Tongue (tissue), 2 donors: Measurements from ENCODE around the gene KDM4C. TPM values are rescaled to one million over a fixed set of nuclear protein-coding genes. Genes with fewer than 3 reads are reported as not detected.

Experiments
- DNase-seq: peaks from one replicate; pipeline ENCODE4 v3.0.0-alpha.2; 2015
- total RNA-seq: library from RNA; depleted of rRNA; stranded (reverse); fragments of >200 nt; gene quantifications from one replicate; pipeline ENCODE4 v1.2.3, GENCODE V29; 2014

KDM4C gene
- total RNA-seq, 1 donor from 2014 or later = 51.6 TPM

DNA sequence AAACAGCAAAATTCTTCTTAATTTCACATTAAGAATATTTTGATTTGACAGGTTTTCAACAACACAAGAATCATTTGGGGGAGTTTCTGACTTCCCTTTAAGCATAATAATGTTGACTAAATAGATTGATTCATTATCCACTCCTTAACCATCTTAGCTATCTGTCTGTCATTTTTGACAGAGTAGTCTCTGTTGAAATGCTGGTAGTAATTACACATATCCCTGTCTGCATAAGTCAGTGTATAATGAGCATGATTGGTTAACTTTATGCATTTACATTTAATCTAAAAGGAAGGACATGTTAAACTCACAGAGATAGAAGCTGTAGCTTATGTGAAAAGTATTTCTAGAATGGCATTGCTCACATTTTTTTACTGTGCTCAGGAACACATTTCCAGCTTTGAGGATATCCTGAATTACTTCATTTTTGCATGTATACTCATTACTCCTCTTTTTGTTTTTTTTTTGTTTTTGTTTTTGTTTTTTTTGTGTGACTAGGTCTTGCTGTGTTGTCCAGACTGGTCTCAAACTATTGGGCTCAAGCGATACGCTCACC lies 385.9 kb downstream of the KDM4C start:
- no peak for DNase-seq

- DNase-seq = no peak
These were observed 386.7 kb downstream of the KDM4C start for GRCh38 chr9:7144265-7145046.

DNA sequence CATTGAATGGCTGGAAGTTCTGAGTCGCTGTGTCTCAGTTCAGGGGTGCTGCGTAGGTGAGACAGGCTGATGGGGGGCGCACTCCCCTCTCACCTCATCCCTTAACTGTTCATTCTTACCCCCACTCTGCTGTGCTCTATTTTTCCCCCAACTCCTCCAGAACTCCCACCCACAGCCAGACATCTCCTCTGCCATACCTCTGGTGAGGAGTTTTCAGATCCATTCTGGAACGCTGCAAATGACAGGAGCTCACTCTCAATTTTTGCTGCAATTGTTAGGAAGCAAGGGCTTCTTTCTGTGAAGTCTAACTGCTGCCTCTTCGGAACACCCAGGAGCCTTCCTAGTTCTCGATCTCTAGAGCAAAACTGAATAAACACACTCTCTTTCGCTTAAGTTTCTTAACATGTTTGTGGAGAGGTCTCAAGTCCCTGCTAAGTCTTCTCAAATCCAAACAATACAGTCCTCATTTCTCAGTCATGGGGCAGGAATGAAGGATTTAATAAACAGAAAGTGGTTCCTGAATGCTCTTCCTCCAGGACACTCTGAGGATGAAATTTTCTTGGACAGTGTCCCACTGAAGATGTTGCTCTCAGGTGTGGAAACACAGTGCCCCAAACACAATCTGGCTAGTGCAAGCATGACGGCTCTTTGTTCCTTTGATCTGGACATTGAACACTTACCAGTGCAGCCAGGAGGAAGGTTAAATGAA lies 387.7 kb downstream of the KDM4C start:
- DNase-seq = peak; percentile 18

DNA sequence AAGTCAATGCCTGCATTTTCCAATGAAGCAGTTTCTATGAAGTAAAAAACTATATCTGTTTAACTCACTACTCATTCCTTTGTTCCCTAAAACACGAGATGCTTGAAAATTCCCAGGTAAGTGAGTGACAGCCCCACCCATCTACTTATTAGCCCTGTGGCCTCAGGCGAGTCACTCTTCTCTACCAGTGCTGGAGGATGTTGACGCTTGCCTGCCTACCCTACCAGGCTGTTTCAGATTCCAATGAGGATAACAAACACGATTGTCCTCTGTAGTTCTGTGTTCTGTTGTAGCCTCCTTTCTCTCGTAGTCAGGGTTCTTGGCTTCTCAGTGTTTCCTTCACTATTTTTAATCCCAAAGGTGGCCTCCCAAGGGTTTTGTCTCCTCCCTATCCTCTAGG lies 388.8 kb downstream of the KDM4C start:
- no peak for DNase-seq

DNA sequence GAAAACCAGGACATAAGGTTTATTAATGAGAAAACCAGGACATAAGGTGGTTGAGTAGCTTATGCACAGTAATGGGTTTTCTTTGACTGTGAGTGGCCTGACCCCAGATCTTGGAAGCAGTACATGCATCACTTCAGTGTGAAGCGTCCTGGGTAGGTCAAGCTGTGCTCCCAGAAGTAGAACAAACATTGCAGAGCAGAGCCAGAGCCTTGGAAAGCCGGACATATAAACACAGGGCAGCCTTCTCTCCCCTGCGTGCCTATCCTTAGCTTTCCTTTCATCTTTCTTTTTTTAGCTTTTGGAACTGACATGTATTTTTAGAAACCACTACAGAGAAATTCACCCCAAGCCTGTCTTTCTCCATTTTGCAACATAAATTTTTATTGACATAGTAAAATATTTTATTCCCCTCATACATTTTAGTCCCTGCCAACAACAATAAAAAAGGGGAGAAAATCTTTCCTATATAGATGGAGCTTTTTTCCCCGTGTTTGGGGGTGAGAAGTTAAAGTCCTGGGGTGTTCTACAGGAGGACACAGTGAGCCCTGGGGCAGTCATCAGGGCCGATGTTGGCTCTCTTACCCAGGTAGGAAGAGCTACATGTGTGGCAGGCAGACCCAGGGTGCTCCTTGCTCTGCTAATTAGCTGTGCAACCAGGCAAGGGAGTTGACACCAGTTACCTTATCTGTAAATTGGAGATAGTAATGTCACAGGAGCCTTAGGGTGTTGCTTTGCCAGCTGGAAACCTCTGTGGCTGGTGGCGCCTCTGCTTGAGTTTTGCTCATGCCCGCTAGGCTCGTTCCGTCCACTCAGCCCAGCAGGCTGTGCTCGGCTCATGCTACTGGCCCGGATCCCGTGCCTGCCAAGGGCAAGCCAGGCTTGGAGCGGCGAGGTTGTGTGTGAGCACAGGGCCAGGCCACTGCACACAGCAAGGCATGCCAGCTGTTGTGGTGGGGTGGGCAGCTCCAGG lies 389.6 kb downstream of the KDM4C start:
- peak; percentile 33 for DNase-seq

DNA sequence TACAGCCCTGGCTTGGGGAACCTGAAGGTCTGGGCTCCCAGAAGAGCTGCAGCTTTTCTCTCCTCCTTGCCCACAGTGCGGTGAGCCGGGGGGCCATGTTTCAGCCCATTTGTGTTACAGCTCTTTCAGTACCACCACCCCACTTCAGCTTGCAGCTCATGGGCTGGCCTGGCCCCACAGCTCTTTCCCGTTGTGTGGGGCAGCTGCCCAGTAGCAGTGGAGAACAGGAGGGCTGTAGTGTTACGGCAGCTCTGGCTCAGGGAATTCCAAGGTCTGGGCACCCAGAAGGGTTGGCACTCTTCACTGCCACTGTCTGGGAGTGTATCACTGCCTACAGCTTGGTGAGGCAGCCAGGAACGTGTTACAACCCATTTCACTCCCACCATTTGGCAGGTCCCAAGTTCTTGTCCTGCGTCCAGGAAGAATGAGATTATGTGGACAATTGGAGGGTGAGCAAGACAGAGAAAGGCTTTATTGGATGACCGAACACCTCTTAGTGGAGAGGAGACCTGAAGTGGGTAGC lies 390.5 kb downstream of the KDM4C start:
- DNase-seq = no peak

DNA sequence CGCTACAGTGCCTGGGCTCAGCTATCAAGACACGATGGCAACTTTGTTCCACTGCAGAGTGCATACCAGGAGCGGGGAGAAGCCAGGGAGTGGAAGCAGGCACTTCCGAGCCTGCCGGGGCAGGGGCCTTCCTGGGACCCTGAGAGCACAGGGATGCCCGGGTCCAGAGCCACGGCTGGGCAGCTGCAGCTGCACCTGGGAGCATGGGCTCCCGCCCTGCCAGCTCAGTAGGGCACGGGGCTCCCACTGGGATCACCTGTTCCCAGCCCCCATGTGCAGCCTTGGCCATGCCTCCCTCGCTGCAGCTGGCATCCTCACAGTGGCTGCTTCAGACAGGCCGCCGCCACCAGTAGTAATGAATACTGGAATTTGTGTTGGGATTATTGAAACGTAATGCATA lies 391.5 kb downstream of the KDM4C start:
- no peak for DNase-seq

GRCh38 chr9:7150153-7150890 lies 392.5 kb downstream of the KDM4C start:
- DNase-seq = no peak

DNA sequence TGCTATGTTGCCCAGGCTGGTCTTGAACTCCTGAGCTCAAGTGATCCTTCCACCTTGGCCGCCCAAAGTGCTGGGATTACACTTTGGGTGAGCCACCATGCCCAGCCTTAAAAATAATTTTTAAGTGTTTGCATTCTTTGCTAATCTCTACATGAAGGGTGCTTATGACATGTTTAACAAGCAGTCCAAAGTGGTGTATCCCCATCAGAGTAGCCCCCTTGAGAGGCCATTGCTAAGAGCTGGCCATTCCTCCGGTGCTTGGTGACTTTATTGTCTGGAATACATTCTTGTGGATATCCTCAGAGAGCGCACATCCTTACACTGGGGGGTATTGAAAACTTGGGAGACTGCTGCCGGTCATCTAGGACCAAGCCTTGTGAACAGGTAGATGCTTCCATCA lies 395.4 kb downstream of the KDM4C start:
- no peak for DNase-seq

DNA sequence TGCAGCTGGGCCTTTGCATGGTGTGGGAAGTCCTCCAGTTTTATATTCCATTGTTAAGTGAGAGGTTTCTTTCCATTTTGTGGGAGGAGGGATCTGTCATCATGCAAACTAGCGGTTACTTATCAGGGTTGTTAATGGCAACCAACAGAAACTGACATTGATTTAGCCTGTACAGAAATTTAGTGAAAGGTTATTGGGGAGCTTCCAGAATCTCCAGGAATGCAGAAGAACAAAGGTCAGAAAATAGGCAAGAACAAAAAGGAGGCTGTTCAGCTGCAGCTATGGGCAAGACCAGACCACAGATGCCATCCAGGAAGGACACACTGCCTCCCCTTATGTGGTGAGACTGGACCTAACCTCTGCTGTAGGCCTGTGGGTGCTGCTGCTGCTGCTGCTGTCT lies 395.8 kb downstream of the KDM4C start:
- no peak for DNase-seq

DNA sequence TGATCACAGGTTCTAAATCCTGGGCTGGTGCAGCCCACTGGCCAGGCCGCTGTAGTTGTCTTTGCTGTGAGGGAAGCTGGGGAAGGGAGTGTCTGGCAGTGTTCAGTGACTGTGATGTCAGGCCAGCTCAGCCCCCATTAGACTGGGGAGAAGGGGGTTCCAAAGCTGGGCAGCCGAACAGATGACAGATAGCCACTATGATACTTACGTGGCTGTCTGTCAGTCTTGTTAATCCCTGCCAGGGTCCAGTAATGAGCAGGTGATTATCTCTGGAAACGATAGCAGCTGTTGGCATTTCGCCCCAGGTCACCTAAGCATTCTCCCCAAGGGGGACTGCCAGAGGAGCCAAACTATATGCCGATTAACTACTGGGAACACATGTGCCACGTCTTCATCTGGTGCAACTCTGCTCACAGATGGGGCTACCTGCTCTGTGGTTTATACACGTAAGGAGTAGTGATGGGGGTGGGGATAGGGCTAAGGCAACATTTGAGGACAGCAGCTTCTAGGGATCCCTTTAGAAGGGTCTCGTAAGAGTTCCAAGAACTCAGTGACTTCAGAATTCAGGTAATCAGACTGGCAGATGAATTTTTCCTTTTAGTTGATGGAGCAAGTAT lies 396.3 kb downstream of the KDM4C start:
- no peak for DNase-seq

- DNase-seq = no peak
These were observed 396.9 kb downstream of the KDM4C start for GRCh38 chr9:7154650-7155049.

- DNase-seq = no peak
These were observed 403.7 kb downstream of the KDM4C start for GRCh38 chr9:7161469-7161868.

DNA sequence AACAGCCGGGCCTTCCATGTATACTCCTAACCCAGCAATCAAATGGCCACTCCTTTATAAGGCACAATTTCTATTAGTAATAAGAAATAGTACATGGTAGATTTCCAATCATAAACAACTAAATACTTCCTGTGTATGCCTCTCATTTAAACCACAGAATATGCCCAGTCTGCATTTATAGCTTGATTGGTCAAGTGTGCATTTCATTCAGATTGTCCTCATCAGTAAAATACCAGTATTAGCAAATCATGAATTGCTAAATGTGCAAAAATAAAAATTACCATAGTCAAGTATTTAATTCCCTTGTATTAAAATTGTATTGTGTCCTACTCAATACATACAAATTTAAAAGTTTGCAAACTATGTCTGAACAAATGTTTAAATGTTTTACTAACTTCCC lies 406.2 kb downstream of the KDM4C start:
- no peak for DNase-seq

GRCh38 chr9:7164440-7165330 lies 406.9 kb downstream of the KDM4C start:
- no peak for DNase-seq

- DNase-seq = no peak
These were observed 407.7 kb downstream of the KDM4C start for GRCh38 chr9:7165331-7165975.

DNA sequence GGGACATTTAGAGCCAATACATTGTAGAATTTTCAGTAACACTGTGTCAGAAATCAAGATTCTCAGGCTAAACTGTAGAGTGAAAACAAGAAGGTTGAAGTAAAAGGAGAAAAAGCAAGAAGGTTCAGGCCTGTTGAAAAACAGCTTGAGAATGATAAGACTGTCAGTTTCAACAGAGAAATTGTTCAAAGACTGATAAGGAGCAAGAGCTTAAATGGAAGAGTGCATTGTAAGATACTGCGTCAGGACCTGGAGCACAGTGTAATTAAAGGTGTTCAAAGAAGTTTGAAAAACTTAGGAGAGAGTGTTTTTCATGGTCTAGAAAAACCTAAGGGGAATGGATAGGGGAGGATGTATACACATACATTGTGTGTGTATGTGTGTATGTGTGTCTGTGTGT lies 408.3 kb downstream of the KDM4C start:
- DNase-seq = no peak

DNA sequence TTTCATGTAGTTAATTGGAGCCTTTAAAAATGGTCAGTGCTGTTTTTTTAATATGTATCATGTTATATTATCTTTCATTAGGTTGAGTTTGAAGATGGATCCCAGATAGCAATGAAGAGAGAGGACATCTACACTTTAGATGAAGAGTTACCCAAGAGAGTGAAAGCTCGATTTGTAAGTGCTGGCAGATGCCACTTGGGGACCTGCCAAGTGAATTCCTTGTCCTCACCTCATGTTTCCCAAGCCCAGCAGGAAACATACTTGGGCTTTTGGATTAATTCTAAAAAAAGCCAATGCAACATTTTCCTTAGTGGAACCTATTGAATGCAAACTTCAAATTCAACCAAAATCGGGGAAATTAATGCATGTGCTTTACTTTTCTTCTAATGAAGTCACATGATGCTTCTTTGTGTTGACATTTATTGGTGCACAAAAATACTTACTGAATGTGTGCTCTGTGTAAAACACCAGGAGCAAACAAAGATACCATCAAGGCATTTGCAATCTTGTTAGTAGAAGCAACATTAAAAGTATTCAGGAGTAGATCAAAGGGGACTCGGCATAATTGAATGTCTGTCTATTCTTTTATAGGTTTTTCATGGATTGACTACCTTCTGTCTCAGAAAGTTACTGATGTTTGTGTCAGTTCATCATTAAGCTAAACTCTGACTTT lies 412.1 kb downstream of the KDM4C start:
- DNase-seq = no peak
